Cerebellar nuclear complex (tissue), 1 donor: ENCODE data around the gene TRAPPC2.
"Not testable (repeated sequence)": the region's sequence is repeated elsewhere in the genome, so short reads cannot be mapped to it uniquely, and the experiment has no call there.

ENCODE experiments used
- DNase-seq, 2 experiments: peaks; one replicate each; lab custom pipeline; 2025; lab: John Stamatoyannopoulos, UW

TRAPPC2 gene

DNA sequence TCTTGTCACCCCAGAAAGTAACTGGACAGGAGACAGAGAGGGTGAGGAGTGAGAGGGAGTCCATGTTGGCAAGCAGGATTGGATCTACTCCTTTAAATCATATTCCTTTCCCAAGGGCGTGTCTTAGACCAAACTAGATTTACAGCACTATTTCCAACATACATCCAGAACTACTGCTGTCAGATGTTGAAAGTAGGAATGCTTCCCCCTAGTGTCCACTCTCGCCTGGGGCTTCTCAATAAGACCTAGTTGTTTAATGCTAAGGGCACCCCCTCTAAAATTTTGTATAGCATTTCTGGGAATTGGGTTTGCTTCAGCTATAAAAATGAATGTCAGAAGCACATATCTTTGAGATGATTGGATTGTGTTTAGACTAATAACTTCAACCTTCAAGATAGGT is 13.4 kb upstream of the TRAPPC2 start:
- DNase-seq: no peak

GRCh38 chrX:13742397-13743176 is 8.2 kb upstream of the TRAPPC2 start:
- no peak for DNase-seq

GRCh38 chrX:13741695-13742094 is 7.3 kb upstream of the TRAPPC2 start:
- DNase-seq: no peak

GRCh38 chrX:13733506-13733905 is 914 bp downstream of the TRAPPC2 start:
- no peak for DNase-seq

DNA sequence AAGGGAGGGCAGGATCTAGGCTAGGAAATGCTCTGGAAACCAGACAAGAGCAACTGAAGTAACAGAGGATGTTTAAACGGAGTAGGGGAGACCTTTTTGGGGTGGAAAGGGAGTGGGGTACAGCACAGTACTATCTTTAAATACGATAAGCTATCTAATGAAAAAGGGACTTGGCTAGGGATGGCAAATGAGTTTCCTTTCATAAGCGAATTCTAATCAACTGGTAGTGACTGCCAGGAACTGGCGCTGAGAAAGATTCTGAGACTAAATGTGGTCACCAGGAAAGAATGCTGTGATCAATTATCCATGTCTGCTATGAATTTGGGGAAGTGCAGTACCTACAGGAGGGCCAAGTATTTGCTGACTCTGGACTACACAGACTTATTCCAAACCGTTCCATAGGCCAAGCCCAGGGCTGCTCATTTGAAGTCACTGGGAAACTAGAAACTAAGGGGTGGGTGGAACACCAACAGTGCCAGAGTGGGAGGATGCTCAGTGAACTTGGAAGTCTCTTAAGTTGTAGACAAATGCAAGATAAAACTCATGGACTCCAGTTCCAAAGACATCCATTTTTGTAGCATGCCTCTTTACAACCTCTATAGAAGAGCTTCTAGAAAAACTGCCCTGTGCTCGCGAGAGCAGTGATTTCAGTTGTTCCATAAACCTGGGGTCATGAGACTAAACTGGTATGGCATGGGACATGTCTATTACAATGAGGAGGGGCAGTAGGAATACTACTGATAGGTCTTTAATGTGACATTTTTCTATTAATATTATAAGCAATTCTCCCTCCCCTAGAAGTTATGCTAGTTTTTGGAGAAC is 2.0 kb downstream of the TRAPPC2 start:
- no peak for DNase-seq

DNA sequence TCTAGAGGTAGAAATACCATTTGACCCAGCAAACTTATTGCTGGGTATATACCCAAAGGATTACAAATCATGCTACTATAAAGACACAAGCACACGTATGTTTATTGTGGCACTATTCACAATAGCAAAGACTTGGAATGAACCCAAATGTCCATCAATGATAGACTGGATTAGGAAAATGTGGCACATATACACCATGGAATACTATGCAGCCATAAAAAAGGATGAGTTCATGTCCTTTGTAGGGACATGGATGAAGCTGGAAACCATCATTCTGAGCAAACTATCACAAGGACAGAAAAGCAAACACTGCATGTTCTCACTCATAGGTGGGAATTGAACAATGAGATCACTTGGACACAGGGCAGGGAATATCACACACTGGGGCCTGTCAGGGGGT is 3.9 kb downstream of the TRAPPC2 start:
- DNase-seq: not testable (repeated sequence)

DNA sequence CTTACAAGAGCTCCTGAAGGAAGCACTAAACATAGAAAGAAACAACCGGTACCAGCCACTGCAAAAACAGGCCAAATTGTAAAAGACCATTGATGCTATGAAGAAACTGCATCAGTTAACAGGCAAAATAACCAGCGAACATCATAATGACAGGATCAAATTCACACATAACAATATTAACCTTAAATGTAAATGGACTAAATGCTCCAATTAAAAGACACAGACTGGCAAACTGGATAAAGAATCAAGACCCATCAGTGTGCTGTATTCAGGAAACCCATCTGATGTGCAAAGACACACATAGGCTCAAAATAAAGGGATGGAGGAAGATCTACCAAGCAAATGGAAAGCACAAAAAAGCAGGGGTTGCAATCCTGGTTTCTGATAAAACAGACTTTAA is 7.8 kb downstream of the TRAPPC2 start:
- DNase-seq: not testable (repeated sequence)

- not testable (repeated sequence) for DNase-seq
These were observed 9.5 kb downstream of the TRAPPC2 start for GRCh38 chrX:13724878-13725277.

DNA sequence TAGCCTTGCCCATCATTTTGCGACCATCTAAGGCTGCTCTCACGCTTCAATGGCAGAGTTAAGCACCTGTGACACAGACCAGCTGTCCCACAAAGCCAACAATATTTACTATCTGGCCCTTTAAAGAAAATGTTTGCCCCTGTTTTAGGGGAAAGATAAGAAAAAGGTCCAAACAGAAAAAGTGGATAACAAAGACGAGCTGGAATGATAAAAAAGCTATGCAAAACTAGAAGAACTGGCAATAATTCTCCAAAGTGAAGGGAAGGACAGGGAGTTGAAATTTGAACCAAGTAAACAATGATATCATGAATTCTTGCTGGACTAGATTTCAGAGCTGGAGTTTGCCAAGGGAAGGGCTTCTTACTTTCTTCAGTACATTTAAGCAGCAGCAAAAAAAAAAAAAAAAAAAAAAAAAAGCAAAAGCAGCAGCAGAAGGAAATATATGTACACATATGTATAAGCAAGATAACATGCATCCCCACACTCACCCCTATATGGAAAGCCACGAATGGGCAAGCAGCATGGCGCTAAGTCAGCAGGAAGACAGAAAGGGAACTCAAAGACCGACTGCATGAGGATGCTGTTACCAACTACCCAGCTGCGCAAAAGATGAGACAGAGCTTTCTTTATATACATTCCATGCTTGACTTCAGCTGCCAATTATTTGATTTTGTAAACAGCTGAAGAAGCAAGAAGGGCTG is 12.5 kb downstream of the TRAPPC2 start:
- DNase-seq: no peak

- no peak for DNase-seq
These were observed 13.0 kb downstream of the TRAPPC2 start for GRCh38 chrX:13721371-13721770.

DNA sequence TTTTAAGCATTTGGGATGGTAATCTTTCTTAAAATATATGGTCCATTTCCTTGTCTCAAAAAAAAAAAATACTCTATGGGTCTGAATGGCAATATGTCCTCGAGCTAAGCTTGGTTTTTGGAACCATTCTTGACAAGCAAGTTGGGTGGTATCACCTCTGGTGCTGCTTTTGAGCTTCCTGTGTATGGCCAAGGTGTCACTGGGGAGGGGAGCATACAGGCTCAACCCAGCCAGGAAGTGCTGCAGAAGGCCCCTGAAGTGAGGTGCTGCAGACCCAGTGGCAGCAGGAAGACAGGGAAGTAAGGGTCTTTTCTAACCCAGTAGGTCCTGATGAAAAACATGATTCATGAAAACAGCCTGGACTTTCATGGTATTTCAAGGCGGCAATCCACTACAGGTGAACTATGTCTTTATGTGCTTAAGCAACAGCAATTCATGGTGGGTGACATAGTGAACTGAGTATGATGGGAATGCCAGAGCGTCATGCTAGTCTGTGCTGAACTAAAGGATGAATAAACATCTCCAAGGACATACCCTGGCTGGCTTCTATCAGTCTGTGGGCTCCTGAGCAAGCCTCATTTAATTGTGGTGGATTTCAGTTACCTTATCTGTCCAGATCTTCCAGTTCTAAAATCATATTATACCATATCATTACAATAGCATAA is 15.1 kb downstream of the TRAPPC2 start:
- DNase-seq: no peak

GRCh38 chrX:13717700-13718472 is 16.5 kb downstream of the TRAPPC2 start:
- DNase-seq: no peak

DNA sequence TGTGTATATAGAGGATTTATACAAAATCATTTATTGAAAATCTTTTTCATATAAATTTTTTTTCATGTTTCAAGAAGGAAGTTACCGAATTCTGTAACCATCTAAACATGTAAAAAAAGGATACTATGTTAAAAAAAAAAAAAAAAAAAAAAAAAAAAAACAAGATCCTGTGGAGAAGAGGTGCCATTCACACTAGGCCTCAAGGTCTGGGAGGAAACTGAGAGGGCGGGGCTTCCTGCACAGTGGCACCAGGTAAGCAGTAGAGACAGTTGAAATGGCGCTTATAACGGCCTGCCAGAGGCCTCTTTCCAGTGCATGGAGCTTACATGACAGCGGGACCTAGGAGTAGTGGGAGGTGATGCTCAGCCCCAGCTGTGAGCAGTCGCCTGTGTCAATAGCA is 17.5 kb downstream of the TRAPPC2 start:
- no peak for DNase-seq

DNA sequence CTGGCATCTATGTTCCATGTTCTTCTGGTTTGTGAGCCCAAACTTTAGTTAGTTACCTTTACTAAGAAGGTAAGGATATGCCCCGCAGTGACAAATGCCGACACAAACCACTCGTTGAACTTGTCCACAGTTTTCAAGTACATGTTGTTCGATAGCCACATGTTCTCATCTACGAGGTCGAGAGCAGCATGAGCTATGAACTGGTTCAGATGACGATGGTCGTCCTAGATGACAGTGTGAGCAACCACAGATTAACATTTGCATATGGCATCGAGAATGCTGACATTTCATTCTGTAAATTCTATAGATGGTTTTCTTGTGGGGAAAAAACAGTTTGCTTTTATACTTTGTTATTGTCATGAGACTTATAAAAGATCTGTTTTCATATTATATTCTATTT is 18.0 kb downstream of the TRAPPC2 start:
- no peak for DNase-seq

DNA sequence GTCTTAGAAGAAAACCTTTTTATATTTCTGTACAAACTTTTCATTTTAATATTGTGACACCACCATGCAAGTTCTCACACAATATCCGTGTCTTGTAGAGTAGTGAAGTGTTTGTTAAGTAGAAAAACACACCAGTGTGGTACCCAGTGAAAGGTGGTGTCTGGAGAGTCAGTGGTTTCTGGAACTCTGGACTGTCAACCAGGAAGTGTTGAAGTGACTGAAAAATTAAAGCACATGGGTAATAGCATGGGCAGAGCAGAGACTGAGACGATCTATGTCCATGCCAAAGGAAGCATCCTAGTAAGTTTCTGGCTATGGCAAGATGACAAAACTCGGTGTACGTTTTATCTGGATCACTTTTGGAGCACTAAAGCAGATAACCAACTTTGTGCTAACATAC is 23.3 kb downstream of the TRAPPC2 start:
- no peak for DNase-seq

GRCh38 chrX:13703589-13703988 is 30.8 kb downstream of the TRAPPC2 start:
- no peak for DNase-seq

DNA sequence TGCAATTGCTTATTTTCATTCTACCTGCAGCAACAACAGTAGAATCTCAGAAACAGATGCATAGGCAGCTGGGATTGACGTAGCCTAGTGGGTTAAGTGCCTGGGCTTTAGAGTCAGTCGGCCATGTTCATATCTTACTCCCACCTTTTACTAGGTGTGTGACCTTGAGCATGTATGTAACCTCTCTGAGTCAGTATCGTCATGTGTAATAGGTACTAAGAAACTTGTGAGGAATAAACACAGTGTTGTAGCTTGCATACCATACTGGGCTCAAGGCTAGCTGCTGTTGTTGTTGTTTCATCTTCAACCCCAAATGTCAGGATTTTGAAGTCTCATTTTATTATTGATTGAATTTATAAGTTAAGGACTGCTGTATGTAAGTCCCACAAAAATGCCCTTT is 31.3 kb downstream of the TRAPPC2 start:
- DNase-seq: no peak

GRCh38 chrX:13702111-13702789 is 32.2 kb downstream of the TRAPPC2 start:
- no peak for DNase-seq

DNA sequence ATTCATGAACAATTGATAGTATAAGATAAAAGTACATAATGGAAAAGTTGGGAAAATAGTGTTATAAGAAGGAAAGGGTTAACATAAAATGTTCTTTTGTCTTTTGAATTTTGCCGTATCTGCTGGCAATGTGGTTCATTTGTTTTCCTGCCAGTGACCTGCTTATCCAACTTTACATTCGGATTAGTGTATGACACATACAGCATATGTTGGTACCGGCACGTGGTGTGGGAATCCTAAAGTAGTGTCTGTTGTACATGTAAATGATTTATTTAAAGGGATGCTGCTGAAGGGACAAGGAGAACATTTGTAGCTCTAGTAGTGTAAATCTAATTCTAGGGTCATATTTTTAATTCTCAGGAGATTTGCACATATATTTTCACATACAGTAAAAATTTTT is 34.0 kb downstream of the TRAPPC2 start:
- no peak for DNase-seq

GRCh38 chrX:13699183-13699826 is 35.1 kb downstream of the TRAPPC2 start:
- DNase-seq: no peak
